DMS153 treated with DMSO at 0.1 percent for 48 hours (cell line): ENCODE measurements around the gene CASTOR1.

Experiments
- DNase-seq: peaks from one replicate; lab custom pipeline; 2025; ENCODE audit not compliant: unreplicated experiment; lab: John Stamatoyannopoulos, UW

CASTOR1 gene

GRCh38 chr22:30301995-30302809 is 12.9 kb upstream of the CASTOR1 start:
- no peak for DNase-seq

- no peak for DNase-seq
These were observed 10.0 kb upstream of the CASTOR1 start for GRCh38 chr22:30299322-30299721.

GRCh38 chr22:30297991-30298701 is 8.8 kb upstream of the CASTOR1 start:
- DNase-seq: no peak

- DNase-seq: no peak
These were observed 8.1 kb upstream of the CASTOR1 start for GRCh38 chr22:30297276-30297990.

GRCh38 chr22:30296833-30297232 is 7.5 kb upstream of the CASTOR1 start:
- DNase-seq: no peak

GRCh38 chr22:30296324-30296723 is 7.0 kb upstream of the CASTOR1 start:
- no peak for DNase-seq

GRCh38 chr22:30295576-30295975 is 6.3 kb upstream of the CASTOR1 start:
- DNase-seq: no peak

- no peak for DNase-seq
These were observed 5.5 kb upstream of the CASTOR1 start for GRCh38 chr22:30294830-30295229.

- no peak for DNase-seq
These were observed 4.8 kb upstream of the CASTOR1 start for GRCh38 chr22:30294066-30294465.

- DNase-seq: no peak
These were observed 3.7 kb upstream of the CASTOR1 start for GRCh38 chr22:30293026-30293425.

GRCh38 chr22:30292069-30292970 is 3.0 kb upstream of the CASTOR1 start:
- DNase-seq: no peak

GRCh38 chr22:30291058-30291892 is 2.0 kb upstream of the CASTOR1 start:
- DNase-seq: peak; percentile 84

GRCh38 chr22:30290342-30291057 is 1.2 kb upstream of the CASTOR1 start:
- DNase-seq: peak; percentile 84

- DNase-seq: no peak
These were observed 642 bp upstream of the CASTOR1 start for GRCh38 chr22:30289980-30290313.

GRCh38 chr22:30288419-30289140 is 725 bp downstream of the CASTOR1 start:
- DNase-seq: no peak

GRCh38 chr22:30287648-30288418 is 1.5 kb downstream of the CASTOR1 start:
- peak; percentile 19 for DNase-seq

- peak; percentile 18 for DNase-seq
These were observed 2.3 kb downstream of the CASTOR1 start for GRCh38 chr22:30286813-30287647.
